ENCODE results near the gene OGDH. TPM values are rescaled to one million over a fixed set of nuclear protein-coding genes. Genes with fewer than 3 reads are reported as not detected.

OGDH gene
- total and polyA plus RNA-seq, 2 donors = 20.7 to 26.9 TPM

- Histone ChIP-seq H3K27ac (ENCODE audit: low read depth in 1 of 2, low read length in 1 of 2) (peak overlapping the region; percentile 33 to 46), H3K36me3 (ENCODE audit: control insufficient read depth in 2 of 2, insufficient read depth in 2 of 2, low read length in 1 of 2) (peaks cover 5 to 13% of the 10 kb centered on the region in 2 donors), H3K27me3 (ENCODE audit: control insufficient read depth in 2 of 2, insufficient read depth in 1 of 2, low read length in 1 of 2) (no peaks in the 10 kb centered on the region), H3K4me3 (ENCODE audit: low read length in 2 of 2) (no peak overlapping the region), H3K4me1 (ENCODE audit: control insufficient read depth in 2 of 2, insufficient read depth in 2 of 2, low read length in 2 of 2) (peaks cover 6 to 48% of the 10 kb centered on the region in 2 donors), H3K9me3 (ENCODE audit: control insufficient read depth in 2 of 2, insufficient read depth in 1 of 2, low read length in 1 of 2) (no peaks in the 10 kb centered on the region)
- WGBS = 88% methylated on average over 10 of the region's 10 CpGs
- peak in 1 of 9 donors; percentile 34 for DNase-seq (ENCODE audit: low read depth in 6 of 9, low spot score in 9 of 9)
Observed at GRCh38 chr7:44633254-44634186, 27.1 kb downstream of the OGDH start.

- WGBS = 98% methylated on average over 5 of the region's 5 CpGs
- Histone ChIP-seq H3K27me3 (ENCODE audit: control insufficient read depth in 2 of 2, insufficient read depth in 1 of 2, low read length in 1 of 2) (no peaks in the 10 kb centered on the region), H3K36me3 (ENCODE audit: control insufficient read depth in 2 of 2, insufficient read depth in 2 of 2, low read length in 1 of 2) (peaks cover 5 to 8% of the 10 kb centered on the region in 2 donors), H3K27ac (ENCODE audit: low read depth in 1 of 2, low read length in 1 of 2) (peak overlapping the region; percentile 33 to 37), H3K4me1 (ENCODE audit: control insufficient read depth in 2 of 2, insufficient read depth in 2 of 2, low read length in 2 of 2) (peaks cover 7 to 56% of the 10 kb centered on the region in 2 donors), H3K9me3 (ENCODE audit: control insufficient read depth in 2 of 2, insufficient read depth in 1 of 2, low read length in 1 of 2) (no peaks in the 10 kb centered on the region), H3K4me3 (ENCODE audit: low read length in 2 of 2) (no peak overlapping the region)
- no peak for DNase-seq (ENCODE audit: low read depth in 6 of 9, low spot score in 9 of 9)
Observed at GRCh38 chr7:44634187-44634838, 27.9 kb downstream of the OGDH start.

GRCh38 chr7:44634839-44635591 lies 28.6 kb downstream of the OGDH start:
- DNase-seq (ENCODE audit: low read depth in 6 of 9, low spot score in 9 of 9) = no peak
- no peak overlapping the region for H3K27ac ChIP-seq (ENCODE audit: low read depth in 1 of 2, low read length in 1 of 2)
- H3K9me3 ChIP-seq (ENCODE audit: control insufficient read depth in 2 of 2, insufficient read depth in 1 of 2, low read length in 1 of 2) = no peaks in the 10 kb centered on the region
- peaks cover 10 to 60% of the 10 kb centered on the region in 2 donors for H3K4me1 ChIP-seq (ENCODE audit: control insufficient read depth in 2 of 2, insufficient read depth in 2 of 2, low read length in 2 of 2)
- no peak overlapping the region for H3K4me3 ChIP-seq (ENCODE audit: low read length in 2 of 2)
- peaks cover 2 to 3% of the 10 kb centered on the region in 2 donors for H3K36me3 ChIP-seq (ENCODE audit: control insufficient read depth in 2 of 2, insufficient read depth in 2 of 2, low read length in 1 of 2)
- no peaks in the 10 kb centered on the region for H3K27me3 ChIP-seq (ENCODE audit: control insufficient read depth in 2 of 2, insufficient read depth in 1 of 2, low read length in 1 of 2)
- WGBS = 94% methylated on average over 14 of the region's 14 CpGs

DNA sequence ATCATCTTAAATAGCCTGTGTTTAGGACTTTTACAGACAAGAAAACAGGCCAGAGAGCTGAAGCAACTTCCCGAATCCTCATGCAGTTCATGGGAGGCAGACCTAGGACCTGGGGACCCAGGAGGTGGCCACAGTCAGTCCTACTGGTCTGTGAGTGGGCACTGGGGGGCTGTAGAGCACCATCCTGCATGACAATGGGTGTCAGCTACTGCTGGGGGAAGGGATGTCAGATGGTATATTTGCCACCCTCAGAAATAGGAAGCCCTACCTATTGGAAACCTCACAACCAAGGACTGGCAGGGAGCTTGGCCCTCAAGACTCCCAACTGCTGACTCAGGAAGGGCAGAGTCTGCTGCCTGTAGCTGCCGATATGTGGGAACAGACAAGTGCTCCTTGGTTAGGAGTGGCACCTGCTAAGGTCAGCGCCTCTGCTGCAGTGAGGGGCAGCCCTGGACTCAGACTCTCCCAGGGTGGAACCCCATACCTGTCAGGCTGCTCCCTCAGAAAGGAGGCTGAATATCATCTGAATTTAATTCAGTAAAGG lies 29.7 kb downstream of the OGDH start:
- Histone ChIP-seq H3K4me3 (ENCODE audit: low read length in 2 of 2) (no peak overlapping the region), H3K27ac (ENCODE audit: low read depth in 1 of 2, low read length in 1 of 2) (no peak overlapping the region), H3K36me3 (ENCODE audit: control insufficient read depth in 2 of 2, insufficient read depth in 2 of 2, low read length in 1 of 2) (peaks cover 2 to 3% of the 10 kb centered on the region in 2 donors), H3K9me3 (ENCODE audit: control insufficient read depth in 2 of 2, insufficient read depth in 1 of 2, low read length in 1 of 2) (no peaks in the 10 kb centered on the region), H3K27me3 (ENCODE audit: control insufficient read depth in 2 of 2, insufficient read depth in 1 of 2, low read length in 1 of 2) (no peaks in the 10 kb centered on the region), H3K4me1 (ENCODE audit: control insufficient read depth in 2 of 2, insufficient read depth in 2 of 2, low read length in 2 of 2) (peaks cover 9 to 56% of the 10 kb centered on the region in 2 donors)
- DNase-seq (ENCODE audit: low read depth in 6 of 9, low spot score in 9 of 9) = no peak
- 90% methylated on average over 3 of the region's 3 CpGs for WGBS

DNA sequence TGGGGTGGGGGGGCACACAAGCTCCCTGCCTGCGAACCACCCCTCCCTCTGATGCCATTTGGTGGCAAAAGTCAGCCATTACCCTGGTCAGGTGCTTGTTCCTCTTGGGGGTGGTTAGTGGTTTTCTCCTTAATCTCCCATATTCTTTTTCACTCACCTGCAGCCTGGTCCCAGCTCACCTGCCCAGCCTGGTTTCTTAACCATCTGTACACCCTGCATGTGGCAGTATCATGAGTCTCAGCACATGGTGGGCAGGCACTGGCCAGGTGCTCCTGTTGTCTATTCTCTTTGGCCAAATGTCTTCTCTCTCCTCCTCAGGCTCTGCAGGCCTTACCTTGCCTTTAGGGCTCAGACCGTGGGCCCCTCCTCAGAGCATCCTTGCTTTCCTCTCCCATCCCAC lies 30.5 kb downstream of the OGDH start:
- no peak overlapping the region for H3K4me3 ChIP-seq (ENCODE audit: low read length in 2 of 2)
- H3K36me3 ChIP-seq (ENCODE audit: control insufficient read depth in 2 of 2, insufficient read depth in 2 of 2, low read length in 1 of 2) = peaks cover 2 to 3% of the 10 kb centered on the region in 2 donors
- H3K27ac ChIP-seq (ENCODE audit: low read depth in 1 of 2, low read length in 1 of 2) = peak overlapping the region in 1 of 2 donors; percentile 4
- no peaks in the 10 kb centered on the region for H3K27me3 ChIP-seq (ENCODE audit: control insufficient read depth in 2 of 2, insufficient read depth in 1 of 2, low read length in 1 of 2)
- DNase-seq (ENCODE audit: low read depth in 6 of 9, low spot score in 9 of 9) = no peak
- H3K9me3 ChIP-seq (ENCODE audit: control insufficient read depth in 2 of 2, insufficient read depth in 1 of 2, low read length in 1 of 2) = no peaks in the 10 kb centered on the region
- peaks cover 7 to 50% of the 10 kb centered on the region in 2 donors for H3K4me1 ChIP-seq (ENCODE audit: control insufficient read depth in 2 of 2, insufficient read depth in 2 of 2, low read length in 2 of 2)
- 97% methylated on average over 2 of the region's 2 CpGs for WGBS

- WGBS = 90% methylated on average over 8 of the region's 8 CpGs
- no peak overlapping the region for H3K4me3 ChIP-seq (ENCODE audit: low read length in 2 of 2)
- H3K9me3 ChIP-seq (ENCODE audit: control insufficient read depth in 2 of 2, insufficient read depth in 1 of 2, low read length in 1 of 2) = no peaks in the 10 kb centered on the region
- peak overlapping the region; percentile 82 to 86 for H3K27ac ChIP-seq (ENCODE audit: low read depth in 1 of 2, low read length in 1 of 2)
- H3K4me1 ChIP-seq (ENCODE audit: control insufficient read depth in 2 of 2, insufficient read depth in 2 of 2, low read length in 2 of 2) = peaks cover 7 to 45% of the 10 kb centered on the region in 2 donors
- H3K36me3 ChIP-seq (ENCODE audit: control insufficient read depth in 2 of 2, insufficient read depth in 2 of 2, low read length in 1 of 2) = peaks cover 2 to 3% of the 10 kb centered on the region in 2 donors
- peak in 1 of 9 donors; percentile 55 for DNase-seq (ENCODE audit: low read depth in 6 of 9, low spot score in 9 of 9)
- no peaks in the 10 kb centered on the region for H3K27me3 ChIP-seq (ENCODE audit: control insufficient read depth in 2 of 2, insufficient read depth in 1 of 2, low read length in 1 of 2)
Observed at GRCh38 chr7:44637788-44638594, 31.6 kb downstream of the OGDH start.

- DNase-seq (ENCODE audit: low read depth in 6 of 9, low spot score in 9 of 9) = peak in 4 of 9 donors; percentile 31 to 66 (median 36)
- peak overlapping the region; percentile 82 to 86 for H3K27ac ChIP-seq (ENCODE audit: low read depth in 1 of 2, low read length in 1 of 2)
- no peaks in the 10 kb centered on the region for H3K9me3 ChIP-seq (ENCODE audit: control insufficient read depth in 2 of 2, insufficient read depth in 1 of 2, low read length in 1 of 2)
- peaks cover 7 to 37% of the 10 kb centered on the region in 2 donors for H3K4me1 ChIP-seq (ENCODE audit: control insufficient read depth in 2 of 2, insufficient read depth in 2 of 2, low read length in 2 of 2)
- H3K27me3 ChIP-seq (ENCODE audit: control insufficient read depth in 2 of 2, insufficient read depth in 1 of 2, low read length in 1 of 2) = no peaks in the 10 kb centered on the region
- H3K36me3 ChIP-seq (ENCODE audit: control insufficient read depth in 2 of 2, insufficient read depth in 2 of 2, low read length in 1 of 2) = peaks cover 2 to 3% of the 10 kb centered on the region in 2 donors
- 90% methylated on average over 5 of the region's 5 CpGs for WGBS
- H3K4me3 ChIP-seq (ENCODE audit: low read length in 2 of 2) = no peak overlapping the region
Observed at GRCh38 chr7:44638611-44639557, 32.5 kb downstream of the OGDH start.
